Liver (tissue), 9 donors: ENCODE data around the gene WDR27. TPM values are rescaled to one million over a fixed set of nuclear protein-coding genes. Genes with fewer than 3 reads are reported as not detected.

Source experiments
- DNase-seq: peaks from one replicate; pipeline ENCODE4 v3.0.0-alpha.2; 2017; ENCODE audit warnings: low spot score
- H3K27ac ChIP-seq, 2 donors: one replicate each; pipeline ENCODE4 v1.7.0; 2013; ENCODE audit warnings: inconsistent platforms in 2 of 2, low read length in 2 of 2, control low read depth in 1 of 2, low read depth in 1 of 2, mild to moderate bottlenecking in 1 of 2
- H3K27me3 ChIP-seq, 4 donors: one replicate each; pipeline versions ENCODE4 v1.6.1 to v1.7.0; 2013; ENCODE audit warnings: low read length in 3 of 4, inconsistent platforms in 1 of 4, mild to moderate bottlenecking in 1 of 4, moderate library complexity in 1 of 4; ENCODE audit not compliant: control insufficient read depth in 4 of 4, insufficient read depth in 4 of 4
- H3K36me3 ChIP-seq, 4 donors: one replicate each; pipeline versions ENCODE4 v1.6.1 to v1.7.0; 2013; ENCODE audit warnings: low read length in 3 of 4, mild to moderate bottlenecking in 3 of 4, low read depth in 1 of 4, moderate library complexity in 1 of 4; ENCODE audit not compliant: control insufficient read depth in 4 of 4, insufficient read depth in 3 of 4
- H3K4me1 ChIP-seq, 4 donors: one replicate each; pipeline versions ENCODE4 v1.6.1 to v1.7.0; 2013; ENCODE audit warnings: low read length in 3 of 4, mild to moderate bottlenecking in 3 of 4, moderate library complexity in 1 of 4; ENCODE audit not compliant: control insufficient read depth in 4 of 4, insufficient read depth in 4 of 4
- H3K4me3 ChIP-seq, 3 donors: one replicate each; pipeline versions ENCODE4 v1.6.1 to v1.7.0; 2013; ENCODE audit warnings: low read length in 3 of 3, control low read depth in 1 of 3, low read depth in 1 of 3, mild to moderate bottlenecking in 1 of 3
- H3K9ac ChIP-seq, 2 donors: one replicate each; pipeline ENCODE4 v1.7.0; 2013; ENCODE audit warnings: low read length in 2 of 2, mild to moderate bottlenecking in 2 of 2, moderate library complexity in 2 of 2, control low read depth in 1 of 2, low read depth in 1 of 2
- H3K9me3 ChIP-seq, 4 donors: one replicate each; pipeline versions ENCODE4 v1.6.1 to v1.7.0; 2013; ENCODE audit warnings: low read length in 3 of 4; ENCODE audit not compliant: control insufficient read depth in 4 of 4
- FOXA1 ChIP-seq: IDR thresholded peaks from 2 replicates; pipeline ENCODE4 v1.6.1; 2016; ENCODE audit warnings: antibody characterized with exemption
- FOXA2 ChIP-seq: IDR thresholded peaks from 2 replicates; pipeline ENCODE4 v1.6.1; 2016; ENCODE audit warnings: antibody characterized with exemption
- HNF4A ChIP-seq, 2 donors: conservative IDR thresholded peaks; 2 replicates each; pipeline ENCODE4 v1.6.1; 2016; ENCODE audit warnings: antibody characterized with exemption in 2 of 2, mild to moderate bottlenecking in 2 of 2
- HNF4G ChIP-seq: IDR thresholded peaks from 2 replicates; pipeline ENCODE4 v1.6.1; 2016; ENCODE audit warnings: antibody characterized with exemption
- JUND ChIP-seq, 2 donors: IDR thresholded peaks; 2 replicates each; pipeline ENCODE4 v1.6.1; 2016; ENCODE audit warnings: antibody characterized with exemption in 2 of 2
- NR2F2 ChIP-seq: IDR thresholded peaks from 2 replicates; pipeline ENCODE4 v1.6.1; 2016; ENCODE audit warnings: antibody characterized with exemption
- RAD21 ChIP-seq, 2 donors: IDR thresholded peaks; 2 replicates each; pipeline ENCODE4 v1.6.1; 2016; ENCODE audit warnings: antibody characterized with exemption in 2 of 2, mild to moderate bottlenecking in 2 of 2
- RXRA ChIP-seq, 2 donors: IDR thresholded peaks; 2 replicates each; pipeline ENCODE4 v1.6.1; 2017 to 2018; ENCODE audit warnings: antibody characterized with exemption in 2 of 2, mild to moderate bottlenecking in 1 of 2
- SP1 ChIP-seq: IDR thresholded peaks from 2 replicates; pipeline ENCODE4 v1.6.1; 2018; ENCODE audit warnings: antibody characterized with exemption, mild to moderate bottlenecking
- TAF1 ChIP-seq: conservative IDR thresholded peaks from 2 replicates; pipeline ENCODE4 v1.6.1; 2016; ENCODE audit warnings: antibody characterized with exemption, mild to moderate bottlenecking
- YY1 ChIP-seq: IDR thresholded peaks from 2 replicates; pipeline ENCODE4 v1.6.1; 2016; ENCODE audit warnings: antibody characterized with exemption, mild to moderate bottlenecking
- WGBS: extraction: QIAGEN DNeasy Blood & Tissue Kit; methylation state at CpG from one replicate; pipeline ENCODE4 v1.1.7; 2013; 5-methylcytosine and 5-hydroxymethylcytosine counted together
- polyA plus RNA-seq, 2 donors: library from polyadenylated mRNA; stranded (reverse) in 1 of 2; unstranded in 1 of 2; fragments of 200-250 nt in 1 of 2; fragments of >200 nt in 1 of 2; fragmentation: Nextera tagmentation in 1 of 2; extraction: Ambion mirVana in 1 of 2; gene quantifications; one replicate each; pipeline versions ENCODE4 v1.2.1 to v1.2.3, GENCODE V29; 2013 to 2015
- total RNA-seq, 2 donors: library from RNA; depleted of rRNA; stranded (reverse); fragments of >200 nt; gene quantifications; one replicate each; pipeline ENCODE4 v1.2.3, GENCODE V29; 2014
- TF ChIP-seq, protein P1 (sequence below): IDR thresholded peaks from 2 replicates; pipeline ENCODE4 v1.6.1; 2016; ENCODE audit warnings: antibody characterized with exemption
- TF ChIP-seq, protein P2 (sequence below): IDR thresholded peaks from 2 replicates; pipeline ENCODE4 v1.6.1; 2016; ENCODE audit warnings: antibody characterized with exemption
- TF ChIP-seq, protein P3 (sequence below): IDR thresholded peaks from 2 replicates; pipeline ENCODE4 v1.6.1; 2016; ENCODE audit warnings: antibody characterized with exemption, mild to moderate bottlenecking
- TF ChIP-seq, protein P4 (sequence below): fragments of 150-350 bp; IDR thresholded peaks from 2 replicates; pipeline ENCODE4 v1.5.1; 2017; ENCODE audit warnings: improper control_type of control experiment, low read depth, low read length; ENCODE audit not compliant: missing input control
- donor health status: healthy.
- donor health status: healthy.
- donor health status: healthy.
- donor health status: healthy.
- donor health status: healthy.

WDR27 gene
- total and polyA plus RNA-seq, 4 donors = 3.7 to 20.1 (median 7.7) TPM

DNA sequence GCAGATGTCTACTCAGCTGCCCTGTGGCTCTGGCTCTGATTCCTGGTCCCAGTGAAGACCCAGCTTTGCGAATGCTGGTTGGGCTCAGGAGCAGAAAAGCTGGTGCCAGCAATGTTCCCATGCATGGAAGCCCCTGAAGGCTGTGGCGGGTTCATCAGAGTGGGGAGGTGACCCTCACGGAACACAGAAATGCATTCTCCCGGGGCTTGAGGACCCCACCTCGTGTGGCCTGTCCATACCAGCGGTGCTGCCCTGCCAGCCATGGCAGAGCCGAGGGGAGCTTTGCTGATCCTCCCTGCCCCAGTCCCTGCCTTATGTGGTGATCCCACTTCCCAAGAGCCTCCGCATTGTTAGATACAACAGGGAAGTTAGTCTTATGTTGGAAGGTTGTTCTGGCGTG, 290.5 kb downstream of the WDR27 start:
- Histone ChIP-seq H3K4me3 (no peak overlapping the region), H3K9me3 (peaks cover 5 to 11% (median 8%) of the 10 kb centered on the region in 4 donors), H3K27me3 (no peaks in the 10 kb centered on the region), H3K27ac (no peak overlapping the region), H3K9ac (no peak overlapping the region), H3K4me1 (no peaks in the 10 kb centered on the region), H3K36me3 (no peaks in the 10 kb centered on the region)
- DNase-seq = no peak
- TF ChIP-seq, protein P1, sequence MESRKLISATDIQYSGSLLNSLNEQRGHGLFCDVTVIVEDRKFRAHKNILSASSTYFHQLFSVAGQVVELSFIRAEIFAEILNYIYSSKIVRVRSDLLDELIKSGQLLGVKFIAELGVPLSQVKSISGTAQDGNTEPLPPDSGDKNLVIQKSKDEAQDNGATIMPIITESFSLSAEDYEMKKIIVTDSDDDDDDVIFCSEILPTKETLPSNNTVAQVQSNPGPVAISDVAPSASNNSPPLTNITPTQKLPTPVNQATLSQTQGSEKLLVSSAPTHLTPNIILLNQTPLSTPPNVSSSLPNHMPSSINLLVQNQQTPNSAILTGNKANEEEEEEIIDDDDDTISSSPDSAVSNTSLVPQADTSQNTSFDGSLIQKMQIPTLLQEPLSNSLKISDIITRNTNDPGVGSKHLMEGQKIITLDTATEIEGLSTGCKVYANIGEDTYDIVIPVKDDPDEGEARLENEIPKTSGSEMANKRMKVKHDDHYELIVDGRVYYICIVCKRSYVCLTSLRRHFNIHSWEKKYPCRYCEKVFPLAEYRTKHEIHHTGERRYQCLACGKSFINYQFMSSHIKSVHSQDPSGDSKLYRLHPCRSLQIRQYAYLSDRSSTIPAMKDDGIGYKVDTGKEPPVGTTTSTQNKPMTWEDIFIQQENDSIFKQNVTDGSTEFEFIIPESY = no peak
- TF ChIP-seq, protein P2, sequence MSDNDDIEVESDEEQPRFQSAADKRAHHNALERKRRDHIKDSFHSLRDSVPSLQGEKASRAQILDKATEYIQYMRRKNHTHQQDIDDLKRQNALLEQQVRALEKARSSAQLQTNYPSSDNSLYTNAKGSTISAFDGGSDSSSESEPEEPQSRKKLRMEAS = no peak
- TF ChIP-seq, protein P3, sequence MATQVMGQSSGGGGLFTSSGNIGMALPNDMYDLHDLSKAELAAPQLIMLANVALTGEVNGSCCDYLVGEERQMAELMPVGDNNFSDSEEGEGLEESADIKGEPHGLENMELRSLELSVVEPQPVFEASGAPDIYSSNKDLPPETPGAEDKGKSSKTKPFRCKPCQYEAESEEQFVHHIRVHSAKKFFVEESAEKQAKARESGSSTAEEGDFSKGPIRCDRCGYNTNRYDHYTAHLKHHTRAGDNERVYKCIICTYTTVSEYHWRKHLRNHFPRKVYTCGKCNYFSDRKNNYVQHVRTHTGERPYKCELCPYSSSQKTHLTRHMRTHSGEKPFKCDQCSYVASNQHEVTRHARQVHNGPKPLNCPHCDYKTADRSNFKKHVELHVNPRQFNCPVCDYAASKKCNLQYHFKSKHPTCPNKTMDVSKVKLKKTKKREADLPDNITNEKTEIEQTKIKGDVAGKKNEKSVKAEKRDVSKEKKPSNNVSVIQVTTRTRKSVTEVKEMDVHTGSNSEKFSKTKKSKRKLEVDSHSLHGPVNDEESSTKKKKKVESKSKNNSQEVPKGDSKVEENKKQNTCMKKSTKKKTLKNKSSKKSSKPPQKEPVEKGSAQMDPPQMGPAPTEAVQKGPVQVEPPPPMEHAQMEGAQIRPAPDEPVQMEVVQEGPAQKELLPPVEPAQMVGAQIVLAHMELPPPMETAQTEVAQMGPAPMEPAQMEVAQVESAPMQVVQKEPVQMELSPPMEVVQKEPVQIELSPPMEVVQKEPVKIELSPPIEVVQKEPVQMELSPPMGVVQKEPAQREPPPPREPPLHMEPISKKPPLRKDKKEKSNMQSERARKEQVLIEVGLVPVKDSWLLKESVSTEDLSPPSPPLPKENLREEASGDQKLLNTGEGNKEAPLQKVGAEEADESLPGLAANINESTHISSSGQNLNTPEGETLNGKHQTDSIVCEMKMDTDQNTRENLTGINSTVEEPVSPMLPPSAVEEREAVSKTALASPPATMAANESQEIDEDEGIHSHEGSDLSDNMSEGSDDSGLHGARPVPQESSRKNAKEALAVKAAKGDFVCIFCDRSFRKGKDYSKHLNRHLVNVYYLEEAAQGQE = no peak
- TF ChIP-seq FOXA2 (no peak), YY1 (no peak), RXRA (IDR thresholded peaks at IDR 0.05) (no peak), RAD21 (IDR thresholded peaks at IDR 0.05) (no peak), HNF4G (no peak), TAF1 (no peak), JUND (IDR thresholded peaks at IDR 0.05) (no peak)
- 90% methylated on average over 9 of the region's 9 CpGs for WGBS

DNA sequence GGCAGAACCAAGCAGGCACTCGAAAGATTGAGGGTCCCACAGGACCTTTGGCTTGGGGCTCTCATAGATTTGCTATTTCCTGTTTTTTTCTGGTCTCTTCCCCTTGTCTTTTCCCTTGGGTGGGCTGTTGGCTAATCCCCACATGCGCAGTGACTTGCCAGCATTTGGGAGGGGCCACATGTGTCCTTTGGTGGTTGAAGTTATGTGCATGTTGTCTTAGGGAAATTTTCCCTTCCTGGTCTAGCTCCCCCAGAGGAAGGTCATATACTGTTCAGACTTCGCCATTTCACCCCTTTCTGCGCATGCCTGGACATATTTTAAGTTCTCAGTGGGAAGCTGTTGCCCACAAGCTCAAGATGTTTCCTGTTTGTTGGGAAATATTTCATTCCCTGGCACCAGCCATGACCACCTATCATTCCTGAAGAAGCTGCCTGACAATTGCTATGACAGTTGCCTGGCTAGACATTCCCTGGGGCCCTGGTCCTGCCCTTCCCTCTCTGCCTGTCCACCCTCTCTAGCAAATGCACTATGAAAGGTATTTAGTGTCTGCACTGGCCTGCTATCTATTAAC, 292.0 kb downstream of the WDR27 start:
- Histone ChIP-seq H3K4me3 (no peak overlapping the region), H3K4me1 (no peaks in the 10 kb centered on the region), H3K27me3 (no peaks in the 10 kb centered on the region), H3K27ac (no peak overlapping the region), H3K36me3 (no peaks in the 10 kb centered on the region), H3K9ac (no peak overlapping the region), H3K9me3 (peaks cover 3 to 7% (median 5%) of the 10 kb centered on the region in 4 donors)
- 79% methylated on average over 4 of the region's 4 CpGs for WGBS
- TF ChIP-seq JUND (IDR thresholded peaks at IDR 0.05) = no peak
- TF ChIP-seq YY1 = no peak
- no peak for TF ChIP-seq HNF4G
- no peak for TF ChIP-seq RXRA (IDR thresholded peaks at IDR 0.05)
- TF ChIP-seq, protein P2 = no peak
- no peak for TF ChIP-seq FOXA1
- no peak for TF ChIP-seq NR2F2
- TF ChIP-seq TAF1 = no peak
- TF ChIP-seq SP1 = no peak
- TF ChIP-seq, protein P4, sequence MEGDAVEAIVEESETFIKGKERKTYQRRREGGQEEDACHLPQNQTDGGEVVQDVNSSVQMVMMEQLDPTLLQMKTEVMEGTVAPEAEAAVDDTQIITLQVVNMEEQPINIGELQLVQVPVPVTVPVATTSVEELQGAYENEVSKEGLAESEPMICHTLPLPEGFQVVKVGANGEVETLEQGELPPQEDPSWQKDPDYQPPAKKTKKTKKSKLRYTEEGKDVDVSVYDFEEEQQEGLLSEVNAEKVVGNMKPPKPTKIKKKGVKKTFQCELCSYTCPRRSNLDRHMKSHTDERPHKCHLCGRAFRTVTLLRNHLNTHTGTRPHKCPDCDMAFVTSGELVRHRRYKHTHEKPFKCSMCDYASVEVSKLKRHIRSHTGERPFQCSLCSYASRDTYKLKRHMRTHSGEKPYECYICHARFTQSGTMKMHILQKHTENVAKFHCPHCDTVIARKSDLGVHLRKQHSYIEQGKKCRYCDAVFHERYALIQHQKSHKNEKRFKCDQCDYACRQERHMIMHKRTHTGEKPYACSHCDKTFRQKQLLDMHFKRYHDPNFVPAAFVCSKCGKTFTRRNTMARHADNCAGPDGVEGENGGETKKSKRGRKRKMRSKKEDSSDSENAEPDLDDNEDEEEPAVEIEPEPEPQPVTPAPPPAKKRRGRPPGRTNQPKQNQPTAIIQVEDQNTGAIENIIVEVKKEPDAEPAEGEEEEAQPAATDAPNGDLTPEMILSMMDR = no peak
- TF ChIP-seq, protein P1 = no peak
- TF ChIP-seq, protein P3 = no peak
- TF ChIP-seq HNF4A (conservative IDR thresholded peaks at IDR 0.05) = no peak
- no peak for TF ChIP-seq RAD21 (IDR thresholded peaks at IDR 0.05)
- DNase-seq = no peak
